Body of pancreas (tissue), 4 donors: ENCODE results near the gene BLM. TPM values are rescaled to one million over a fixed set of nuclear protein-coding genes. Genes with fewer than 3 reads are reported as not detected.

ENCODE experiments used
- ATAC-seq: fragments of 150-250 bp; one replicate; pipeline ENCODE4 v1.9.1; 2016
- DNase-seq, 4 donors: peaks; one replicate each; pipeline ENCODE4 v3.0.0-alpha.2; 2019
- H3K27ac ChIP-seq, 4 donors: fragments of 200-600 bp; sonication (generic); 1 replicate in 3 of 4; 2 replicates in 1 of 4; pipeline versions ENCODE4 v1.5.1 to v1.6.1; 2016 to 2019; ENCODE audit warnings: mild to moderate bottlenecking in 1 of 4, mixed read lengths in 1 of 4, moderate library complexity in 1 of 4
- H3K27me3 ChIP-seq, 2 donors: fragments of 200-600 bp; sonication (generic); one replicate each; pipeline ENCODE4 v1.6.0; 2016; ENCODE audit warnings: mild to moderate bottlenecking in 1 of 2
- H3K36me3 ChIP-seq, 2 donors: fragments of 200-600 bp; sonication (generic); replicated peaks in 1 of 2; 2 replicates each; pipeline ENCODE4 v1.5.1; 2016; ENCODE audit warnings: low read depth in 2 of 2; ENCODE audit not compliant: insufficient read depth in 1 of 2
- H3K4me1 ChIP-seq: fragments of 200-600 bp; sonication (generic); one replicate; pipeline ENCODE4 v1.6.0; 2016
- H3K4me3 ChIP-seq, 2 donors: fragments of 200-600 bp; sonication (generic); 1 replicate in 1 of 2; 2 replicates in 1 of 2; pipeline ENCODE4 v1.5.1; 2016 to 2019
- H3K9me3 ChIP-seq, 3 donors: fragments of 200-600 bp; sonication (generic); 1 replicate in 2 of 3; 2 replicates in 1 of 3; pipeline ENCODE4 v1.5.1; 2016
- CTCF ChIP-seq, 7 experiments: fragments of 450-650 bp in 4 of 7; fragments of 200-600 bp in 3 of 7; sonication (generic) in 3 of 7; IDR thresholded peaks; one replicate each; pipeline ENCODE4 v1.5.1; 2016 to 2019; ENCODE audit warnings: antibody characterized with exemption in 7 of 7
- POLR2A ChIP-seq, 3 donors: fragments of 450-650 bp; IDR thresholded peaks; one replicate each; pipeline ENCODE4 v1.6.1; 2016; ENCODE audit warnings: antibody characterized with exemption in 3 of 3, mild to moderate bottlenecking in 2 of 3
- WGBS, 2 donors: methylation state at CpG; one replicate each; pipeline ENCODE4 v1.1.5; 2017; 5-methylcytosine and 5-hydroxymethylcytosine counted together
- intact Hi-C: fragments of 100-400 bp; cut with DNase I; formaldehyde crosslinking; loops from one replicate; pipeline ENCODE4 v1.15.1; 2023
- total RNA-seq, 2 donors: library from RNA; depleted of rRNA; stranded (reverse); fragments of >200 nt; gene quantifications; one replicate each; pipeline ENCODE4 v1.1.0, GENCODE V29; 2016

The BLM gene
- total RNA-seq, 2 donors from 2014 or later: 0.26 to 1.3 TPM

GRCh38 chr15:90812171-90812957 is 95.2 kb downstream of the BLM start:
- Histone ChIP-seq H3K4me3 (no peak overlapping the region), H3K27ac (no peak overlapping the region), H3K36me3 (no peaks in the 10 kb centered on the region), H3K4me1 (peaks cover 5% of the 10 kb centered on the region), H3K27me3 (no peaks in the 10 kb centered on the region), H3K9me3 (no peaks in the 10 kb centered on the region)
- intact Hi-C loops: no loop called here
- DNase-seq (no peak), ATAC-seq (no peak)
- WGBS, 2 donors: 81 to 88% methylated on average over 10 of the region's 10 CpGs
- no peak for TF ChIP-seq POLR2A (IDR thresholded peaks at IDR 0.05)
- no peak for TF ChIP-seq CTCF (IDR thresholded peaks at IDR 0.05)

GRCh38 chr15:90812958-90813265 is 95.8 kb downstream of the BLM start:
- Histone ChIP-seq H3K9me3 (no peaks in the 10 kb centered on the region), H3K36me3 (no peaks in the 10 kb centered on the region), H3K27me3 (no peaks in the 10 kb centered on the region), H3K27ac (no peak overlapping the region), H3K4me1 (peaks cover 5% of the 10 kb centered on the region), H3K4me3 (no peak overlapping the region)
- DNase-seq (no peak), ATAC-seq (no peak)
- WGBS, 2 donors: 92% methylated on average over 6 of the region's 6 CpGs
- no peak for TF ChIP-seq CTCF (IDR thresholded peaks at IDR 0.05)
- no peak for TF ChIP-seq POLR2A (IDR thresholded peaks at IDR 0.05)
- intact Hi-C loops: no loop called here

DNA sequence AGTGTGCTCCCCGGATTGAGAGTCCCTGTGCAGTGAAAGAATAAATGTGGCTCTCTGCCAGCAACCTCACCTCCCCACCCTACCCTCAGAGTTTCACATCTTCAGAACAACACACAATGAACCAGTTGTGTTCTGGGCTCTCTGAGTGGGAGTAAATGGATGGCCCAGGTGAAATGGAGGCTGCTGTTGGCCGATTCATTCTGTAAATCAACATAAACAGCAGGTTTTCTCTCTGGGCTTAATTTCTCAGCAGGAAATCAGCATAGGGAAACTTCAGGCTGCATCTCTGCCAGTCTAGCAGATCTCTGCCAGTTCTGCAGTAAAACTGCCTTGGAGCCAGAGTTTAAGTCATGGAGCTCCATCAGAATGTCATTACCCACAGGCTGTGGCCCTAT is 96.6 kb downstream of the BLM start:
- no peak overlapping the region for H3K27ac ChIP-seq
- DNase-seq: no peak
- peak; percentile 30 for ATAC-seq

GRCh38 chr15:90814191-90814821 is 97.2 kb downstream of the BLM start:
- Histone ChIP-seq H3K27me3 (no peaks in the 10 kb centered on the region), H3K4me1 (peaks cover 17% of the 10 kb centered on the region), H3K36me3 (no peaks in the 10 kb centered on the region), H3K9me3 (no peaks in the 10 kb centered on the region), H3K27ac (no peak overlapping the region), H3K4me3 (no peak overlapping the region)
- TF ChIP-seq CTCF (IDR thresholded peaks at IDR 0.05) (no peak), POLR2A (IDR thresholded peaks at IDR 0.05) (no peak)
- intact Hi-C loops: no loop called here
- DNase-seq (peak in 2 of 4 donors; percentile 31 to 39), ATAC-seq (no peak)
- 66 to 70% methylated on average over 12 to 13 of the region's 13 CpGs for WGBS, 2 donors

More for the DNA sequence above, 96.6 kb downstream of the BLM start:
- 62 to 74% methylated on average over 2 of the region's 2 CpGs for WGBS, 2 donors
- intact Hi-C loops: no loop called here
- TF ChIP-seq POLR2A (IDR thresholded peaks at IDR 0.05) (no peak), CTCF (IDR thresholded peaks at IDR 0.05) (no peak)
- H3K36me3 ChIP-seq: no peaks in the 10 kb centered on the region
- no peak overlapping the region for H3K4me3 ChIP-seq
- peaks cover 12% of the 10 kb centered on the region for H3K4me1 ChIP-seq
- no peaks in the 10 kb centered on the region for H3K9me3 ChIP-seq
- no peaks in the 10 kb centered on the region for H3K27me3 ChIP-seq
